ENCODE measurements around the gene TNFRSF14.

Gene TNFRSF14

GRCh38 chr1:2585318-2586092, 29.3 kb downstream of the TNFRSF14 start:
- Histone ChIP-seq H3K4me1 (ENCODE audit: control insufficient read depth, low read length) (peaks cover 54% of the 10 kb centered on the region), H3K27me3 (ENCODE audit: control insufficient read depth, low read length) (no peaks in the 10 kb centered on the region), H3K4me2 (ENCODE audit: low read length) (peak overlapping the region; percentile 88), H3K36me3 (ENCODE audit: control insufficient read depth, low read length) (peaks cover 14% of the 10 kb centered on the region), H3K9me3 (ENCODE audit: control insufficient read depth, insufficient read depth, low read length) (no peaks in the 10 kb centered on the region), H3F3A (ENCODE audit: control insufficient read depth, insufficient read depth) (peaks cover 8% of the 10 kb centered on the region), H4K20me1 (ENCODE audit: control insufficient read depth, insufficient read depth, low read depth, low read length) (no peaks in the 10 kb centered on the region), H3K27ac (ENCODE audit: low read depth, low read length) (peak overlapping the region; percentile 90), H3K79me2 (ENCODE audit: control insufficient read depth, low read length) (no peaks in the 10 kb centered on the region), H3K9me2 (replicated peaks; ENCODE audit: control insufficient read depth, low read length) (no peaks in the 10 kb centered on the region), H3K4me3 (ENCODE audit: low read length) (peak overlapping the region; percentile 88)
- peak; percentile 30 for TF ChIP-seq CTCF (IDR thresholded peaks at IDR 0.05; ENCODE audit: low read depth, low read length, poor library complexity, severe bottlenecking)
- no peak for TF ChIP-seq EZH2phosphoT487 (IDR thresholded peaks at IDR 0.05; ENCODE audit: borderline replicate concordance, low read length)

- H3F3A ChIP-seq (ENCODE audit: control insufficient read depth, insufficient read depth): peaks cover 8% of the 10 kb centered on the region
- no peaks in the 10 kb centered on the region for H4K20me1 ChIP-seq (ENCODE audit: control insufficient read depth, insufficient read depth, low read depth, low read length)
- peak within 1 kb of the TSS; percentile 88 for H3K4me2 ChIP-seq (ENCODE audit: low read length)
- H3K9me2 ChIP-seq (replicated peaks; ENCODE audit: control insufficient read depth, low read length): no peaks in the 10 kb centered on the region
- peaks cover 14% of the 10 kb centered on the region for H3K36me3 ChIP-seq (ENCODE audit: control insufficient read depth, low read length)
- H3K9me3 ChIP-seq (ENCODE audit: control insufficient read depth, insufficient read depth, low read length): no peaks in the 10 kb centered on the region
- peak within 1 kb of the TSS; percentile 90 for H3K27ac ChIP-seq (ENCODE audit: low read depth, low read length)
- H3K4me1 ChIP-seq (ENCODE audit: control insufficient read depth, low read length): peaks cover 45% of the 10 kb centered on the region
- no peaks in the 10 kb centered on the region for H3K79me2 ChIP-seq (ENCODE audit: control insufficient read depth, low read length)
- TF ChIP-seq EZH2phosphoT487 (IDR thresholded peaks at IDR 0.05; ENCODE audit: borderline replicate concordance, low read length): no peak
- no peak for TF ChIP-seq CTCF (IDR thresholded peaks at IDR 0.05; ENCODE audit: low read depth, low read length, poor library complexity, severe bottlenecking)
- peak within 1 kb of the TSS; percentile 88 for H3K4me3 ChIP-seq (ENCODE audit: low read length)
- H3K27me3 ChIP-seq (ENCODE audit: control insufficient read depth, low read length): no peaks in the 10 kb centered on the region
Measured at GRCh38 chr1:2586154-2587070, 30.2 kb downstream of the TNFRSF14 start, which contains the start of gene PRXL2B. Gene PRXL2B (plus strand): TSS chr1:2586777. CDS start chr1:2586886, 109 bp downstream.

- Histone ChIP-seq H3K36me3 (ENCODE audit: control insufficient read depth, low read length) (peaks cover 14% of the 10 kb centered on the region), H3F3A (ENCODE audit: control insufficient read depth, insufficient read depth) (peaks cover 8% of the 10 kb centered on the region), H3K27me3 (ENCODE audit: control insufficient read depth, low read length) (no peaks in the 10 kb centered on the region), H3K27ac (ENCODE audit: low read depth, low read length) (no peak overlapping the region), H3K9me2 (replicated peaks; ENCODE audit: control insufficient read depth, low read length) (no peaks in the 10 kb centered on the region), H3K4me3 (ENCODE audit: low read length) (peak overlapping the region; percentile 88), H3K9me3 (ENCODE audit: control insufficient read depth, insufficient read depth, low read length) (no peaks in the 10 kb centered on the region), H3K79me2 (ENCODE audit: control insufficient read depth, low read length) (no peaks in the 10 kb centered on the region), H3K4me1 (ENCODE audit: control insufficient read depth, low read length) (peaks cover 36% of the 10 kb centered on the region), H3K4me2 (ENCODE audit: low read length) (peak overlapping the region; percentile 88), H4K20me1 (ENCODE audit: control insufficient read depth, insufficient read depth, low read depth, low read length) (no peaks in the 10 kb centered on the region)
- no peak for TF ChIP-seq EZH2phosphoT487 (IDR thresholded peaks at IDR 0.05; ENCODE audit: borderline replicate concordance, low read length)
- TF ChIP-seq CTCF (IDR thresholded peaks at IDR 0.05; ENCODE audit: low read depth, low read length, poor library complexity, severe bottlenecking): no peak
Measured at GRCh38 chr1:2587071-2587859, 31.1 kb downstream of the TNFRSF14 start.

Data from DOHH2 (cell line).